GM18909 (cell line): ENCODE results near the gene PPARG.
"Not testable (repeated sequence)": the region's sequence is repeated elsewhere in the genome, so short reads cannot be mapped to it uniquely, and the experiment has no call there.

Experiments
- ATAC-seq: cut with Tn5 transposase; IDR thresholded peaks from one replicate; pipeline ENCODE4 v1.9.1; 2021; ENCODE audit warnings: mild to moderate bottlenecking; ENCODE audit not compliant: unreplicated experiment, poor library complexity

PPARG gene

DNA sequence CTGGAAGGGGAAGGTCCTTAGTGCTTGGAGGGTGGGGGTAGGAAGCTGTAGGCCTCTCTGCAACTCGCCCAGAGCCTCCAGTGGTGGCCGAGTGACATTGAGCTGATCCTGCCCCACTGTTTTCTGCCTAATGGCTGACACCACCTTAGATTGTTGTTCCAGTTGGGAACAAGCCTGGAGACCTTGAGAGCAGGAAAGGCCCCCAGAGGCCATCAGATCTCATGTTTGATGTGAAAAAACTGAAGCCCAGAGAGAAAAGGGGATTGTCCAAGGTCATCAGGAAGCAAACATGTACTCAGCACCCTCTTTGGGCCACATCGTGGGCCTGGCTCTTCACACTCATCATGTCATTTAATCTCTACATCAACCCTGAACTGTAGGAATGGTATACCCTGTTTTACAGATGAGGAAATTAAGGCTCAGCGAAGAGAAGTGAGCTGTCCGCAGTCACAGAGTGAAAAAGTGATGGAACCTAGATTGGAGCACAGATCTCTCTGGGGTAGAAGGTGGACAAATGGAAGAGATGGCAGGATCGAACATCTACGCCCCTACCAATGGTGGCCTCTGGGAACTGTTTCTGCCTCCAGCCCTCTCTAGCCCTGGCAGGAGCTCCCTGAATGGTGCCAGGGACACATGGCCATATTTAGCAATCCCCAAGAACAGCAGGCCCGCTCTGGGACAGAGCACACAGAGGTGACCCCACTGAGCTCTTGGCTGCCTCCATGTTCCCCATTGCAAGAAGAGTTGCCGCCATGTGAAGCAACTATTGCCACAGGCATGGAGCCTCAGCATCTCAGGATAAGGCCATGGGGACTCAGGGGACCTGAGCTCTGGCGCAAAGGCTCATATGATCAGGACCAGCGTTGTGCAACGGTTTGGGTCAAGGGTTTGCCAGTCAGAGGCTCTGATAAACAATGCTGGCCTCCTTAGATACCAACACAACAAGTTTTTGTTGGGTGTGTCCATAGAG lies 163.8 kb downstream of the PPARG start:
- no peak for ATAC-seq

GRCh38 chr3:12454076-12454815 lies 165.4 kb downstream of the PPARG start:
- ATAC-seq, result no peak

DNA sequence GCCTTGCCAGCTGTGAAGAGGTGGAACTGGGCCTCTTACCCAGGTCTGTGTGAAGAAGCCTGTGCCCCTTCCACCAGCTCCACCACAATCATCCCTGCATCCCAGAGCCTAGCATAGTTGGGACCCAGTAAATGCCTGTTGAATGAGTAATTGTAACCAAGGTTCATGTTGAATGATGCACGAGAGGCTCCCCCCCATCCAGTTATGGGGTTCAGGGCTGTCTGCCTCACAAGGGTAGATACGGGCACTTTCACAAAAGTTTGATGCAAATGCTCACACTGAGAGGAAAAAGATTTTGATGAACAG lies 165.9 kb downstream of the PPARG start:
- ATAC-seq, result no peak

DNA sequence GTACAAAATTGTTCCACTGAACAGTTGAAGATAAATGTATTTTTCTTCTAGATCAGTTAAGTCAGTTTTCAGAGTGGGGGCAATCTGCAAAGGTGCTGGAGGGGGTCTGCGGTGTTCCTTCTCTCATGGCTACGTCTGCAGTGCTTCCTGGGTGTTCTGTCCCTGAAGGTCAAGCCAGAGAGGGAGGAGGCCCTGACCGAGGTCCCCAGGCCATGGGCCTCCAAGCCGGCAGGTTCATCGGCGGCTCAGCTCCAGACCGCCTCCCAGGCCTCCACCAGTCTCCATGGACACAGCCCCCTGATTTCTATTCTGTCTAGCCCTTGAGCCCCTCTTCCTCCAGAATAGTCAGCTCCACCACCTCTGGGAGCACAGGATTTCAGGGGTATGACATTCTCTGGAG lies 166.9 kb downstream of the PPARG start:
- no peak for ATAC-seq

DNA sequence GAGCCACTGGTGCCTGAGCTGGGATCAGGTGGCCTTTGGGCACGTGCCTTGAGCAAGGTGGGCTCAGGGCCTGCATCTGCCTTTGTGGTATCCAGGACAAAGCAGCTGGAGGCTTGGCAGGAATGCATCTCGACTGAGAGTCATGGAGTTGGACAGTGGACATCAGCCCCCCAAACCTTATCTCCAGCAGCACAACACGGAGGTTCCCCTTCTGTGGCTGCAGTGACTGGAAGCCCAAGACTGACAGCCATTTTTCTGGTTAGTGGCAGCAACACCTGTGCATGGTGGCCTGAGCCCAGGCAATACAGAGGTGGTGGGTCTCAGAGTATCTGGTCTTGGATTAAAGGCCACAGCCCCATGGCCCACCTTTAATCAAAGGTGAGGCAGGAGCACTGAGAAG lies 167.6 kb downstream of the PPARG start:
- no peak for ATAC-seq

DNA sequence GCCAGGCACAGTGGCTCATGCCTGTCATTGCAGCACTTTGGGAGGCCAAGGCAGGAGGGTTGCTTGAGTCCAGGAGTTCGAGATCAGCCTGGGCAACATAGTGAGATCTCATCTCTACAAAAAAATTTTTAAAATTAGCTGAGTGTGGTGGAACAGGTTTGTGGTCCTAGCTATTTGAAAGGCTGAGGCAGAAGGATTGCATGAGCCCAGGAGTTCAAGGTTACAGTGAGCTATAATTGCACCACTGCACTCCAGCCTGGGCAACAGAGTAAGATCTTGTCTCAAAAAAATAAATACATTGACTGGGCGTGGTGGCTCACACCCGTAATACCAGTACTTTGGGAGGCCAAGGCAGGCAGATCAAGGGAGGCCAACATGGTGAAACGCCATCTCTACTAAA lies 168.5 kb downstream of the PPARG start:
- not testable (repeated sequence) for ATAC-seq

DNA sequence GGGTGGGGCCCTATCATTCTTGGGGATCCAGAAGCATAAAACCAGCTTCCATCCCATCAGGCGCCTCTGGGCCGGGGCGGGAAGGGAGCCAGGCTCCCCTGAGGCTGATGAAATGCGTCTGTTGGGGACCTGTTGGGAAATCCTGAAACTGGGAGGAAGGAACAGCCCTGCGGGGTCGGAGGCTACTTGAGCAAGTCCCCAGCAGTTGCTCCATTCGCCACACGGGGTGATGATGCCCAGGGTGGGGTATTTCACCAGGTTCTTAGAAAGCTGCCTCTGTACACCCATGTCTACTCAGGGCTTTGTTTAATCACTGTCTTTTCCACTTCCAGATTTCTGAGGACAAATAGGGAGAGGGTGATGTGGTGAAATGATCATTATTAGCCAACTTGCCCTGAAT lies 170.0 kb downstream of the PPARG start:
- no peak for ATAC-seq

DNA sequence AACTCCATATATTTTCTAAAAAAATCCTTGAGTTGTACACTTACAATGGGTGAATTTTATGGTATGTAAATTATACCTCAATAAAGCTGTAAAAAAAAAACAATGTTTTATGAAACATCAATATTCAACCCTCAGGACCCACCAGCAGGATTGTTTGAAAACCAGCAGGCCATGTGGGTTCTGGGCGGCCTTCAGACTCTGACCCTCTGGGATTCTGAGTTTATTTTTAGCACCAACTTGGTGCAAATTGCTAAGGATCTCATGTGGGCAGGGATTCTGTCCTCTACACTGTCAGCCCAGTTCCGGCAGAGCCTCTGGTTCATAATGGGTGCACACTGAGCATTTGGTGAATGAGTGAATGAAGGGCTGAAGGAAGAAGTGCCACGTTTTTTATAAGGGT lies 171.3 kb downstream of the PPARG start:
- no peak for ATAC-seq

- no peak for ATAC-seq
Observed at GRCh38 chr3:12461097-12461649, 172.3 kb downstream of the PPARG start.

- no peak for ATAC-seq
Observed at GRCh38 chr3:12462159-12462947, 173.5 kb downstream of the PPARG start.

DNA sequence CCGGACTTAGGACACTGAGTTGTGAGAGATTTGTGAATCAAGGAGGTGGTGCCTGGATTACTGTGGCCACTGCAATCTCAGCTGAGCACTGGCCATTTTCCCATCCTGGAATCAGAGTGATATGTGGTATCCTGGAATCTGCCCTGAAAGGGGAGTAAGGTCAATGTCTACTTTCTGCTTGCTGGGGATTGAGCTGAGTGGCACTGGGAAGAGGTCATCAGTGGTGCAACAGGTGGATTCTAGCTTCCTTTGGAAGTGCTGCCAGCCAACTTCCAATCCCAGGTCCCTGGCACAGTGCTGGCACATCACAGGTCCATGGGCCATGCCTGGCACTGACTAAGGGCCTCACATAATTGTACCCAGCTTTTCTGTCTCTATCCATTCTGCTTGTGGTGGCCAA lies 174.8 kb downstream of the PPARG start:
- ATAC-seq, result no peak

DNA sequence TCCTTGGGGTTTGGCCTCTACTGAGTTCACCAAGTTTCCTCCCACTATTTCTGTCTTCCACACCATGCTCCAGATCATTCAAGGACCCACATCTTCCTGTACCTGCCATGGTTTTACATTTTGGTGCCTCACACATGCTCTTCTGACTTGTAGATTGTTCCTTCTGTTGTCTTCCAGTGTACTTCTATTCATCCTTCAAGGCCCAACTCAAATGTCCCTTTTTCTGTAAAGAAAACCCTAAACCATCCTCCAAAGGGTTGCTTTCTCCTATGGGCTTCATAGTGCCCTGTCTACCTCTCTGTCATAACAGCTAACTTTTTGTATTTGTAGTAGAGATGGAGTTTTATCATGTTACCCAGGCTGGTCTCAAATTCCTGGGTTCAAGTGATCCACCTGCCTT lies 175.3 kb downstream of the PPARG start:
- no peak for ATAC-seq

- no peak for ATAC-seq
Observed at GRCh38 chr3:12465151-12465835, 176.4 kb downstream of the PPARG start.

GRCh38 chr3:12465836-12466225 lies 177.0 kb downstream of the PPARG start:
- ATAC-seq, result no peak

DNA sequence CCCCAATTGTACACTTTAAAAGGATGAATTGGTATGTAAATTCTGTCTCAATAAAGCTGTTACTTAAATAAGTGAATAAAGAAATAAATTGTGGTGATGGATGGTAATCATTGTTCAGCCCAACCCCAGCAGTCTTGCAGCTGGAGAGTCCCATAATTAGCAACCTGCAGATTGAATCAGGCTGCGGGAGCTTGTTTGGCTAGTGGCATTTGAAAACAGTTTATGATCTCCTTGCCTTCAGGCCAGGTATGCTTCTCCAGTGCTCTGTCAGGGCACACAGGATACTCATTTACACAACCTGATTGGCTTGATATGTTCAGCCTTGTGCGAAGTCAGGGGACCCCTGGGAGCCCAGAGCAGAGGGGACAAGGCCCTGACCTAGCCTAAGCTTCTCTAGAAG lies 178.9 kb downstream of the PPARG start:
- ATAC-seq, result no peak

- ATAC-seq, result no peak
Observed at GRCh38 chr3:12468276-12468675, 179.4 kb downstream of the PPARG start.

DNA sequence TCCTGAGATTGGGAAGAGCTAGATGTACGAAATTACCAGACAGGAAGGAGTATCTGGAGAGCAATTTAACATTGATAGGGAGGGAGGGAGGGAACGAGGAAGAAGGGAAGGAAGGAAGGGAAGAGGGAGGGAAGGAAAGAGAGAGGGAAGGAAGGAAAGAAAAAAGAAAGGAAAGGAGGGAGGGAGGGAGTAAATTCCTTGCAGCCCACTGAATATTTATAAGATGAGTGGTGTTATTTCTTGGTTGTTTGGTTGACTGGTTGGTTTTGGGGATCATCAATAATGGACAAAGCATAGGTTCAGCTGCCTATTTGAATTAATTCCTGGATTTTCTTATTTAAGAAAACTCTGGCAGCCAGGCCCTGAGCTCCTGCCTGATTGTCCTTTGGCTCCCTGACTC lies 179.9 kb downstream of the PPARG start:
- ATAC-seq, result no peak

DNA sequence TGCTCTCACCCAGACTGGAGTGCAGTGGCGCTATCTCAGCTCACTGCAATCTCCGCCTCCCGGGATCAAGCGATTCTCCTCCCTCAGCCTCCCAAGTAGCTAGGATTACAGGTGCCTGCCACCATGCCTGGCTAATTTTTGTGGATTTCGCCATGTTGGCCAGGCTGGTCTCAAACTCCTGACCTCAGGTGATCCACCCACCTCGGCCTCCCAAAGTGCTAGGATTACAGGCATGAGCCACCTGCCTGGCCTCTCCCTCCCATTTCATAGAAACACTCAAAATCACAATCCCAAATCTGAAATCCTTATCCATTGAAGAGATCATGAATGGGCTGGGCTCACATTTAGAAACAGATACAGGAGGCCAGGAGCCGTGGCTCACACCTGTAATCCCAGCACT lies 180.4 kb downstream of the PPARG start:
- not testable (repeated sequence) for ATAC-seq

DNA sequence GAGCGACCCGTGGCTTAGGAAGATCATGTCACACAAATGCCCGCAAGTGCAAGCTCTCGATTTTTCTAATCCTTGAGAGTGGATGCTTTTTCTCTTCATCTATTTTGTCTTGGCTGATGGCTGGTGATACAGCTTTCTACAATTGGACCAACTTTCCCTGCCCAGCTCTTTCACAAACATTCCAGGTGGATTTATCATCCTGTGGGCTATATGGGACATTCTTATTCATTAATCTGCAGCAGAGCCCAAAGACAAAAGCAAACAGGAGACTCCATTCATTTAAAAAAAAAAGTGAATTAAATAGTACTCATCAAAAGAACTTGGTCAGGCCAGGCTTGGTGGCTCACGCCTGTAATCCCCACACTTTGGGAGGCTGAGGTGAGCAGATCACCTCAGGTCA lies 181.2 kb downstream of the PPARG start:
- no peak for ATAC-seq

- no peak for ATAC-seq
Observed at GRCh38 chr3:12470680-12471079, 181.8 kb downstream of the PPARG start.
